ENCODE measurements around the gene RBPMS2. TPM values are rescaled to one million over a fixed set of nuclear protein-coding genes. Genes with fewer than 3 reads are reported as not detected.

Gene RBPMS2
- 2.6 and 6.5 TPM in 2 replicates for polyA plus RNA-seq (2012; rRNA removed)
- 5.5 and 6.3 TPM in 2 replicates for polyA plus RNA-seq (2012; cell fraction: cytosol; rRNA removed)
- polyA plus RNA-seq (2012; cell fraction: nucleus; rRNA removed): 6.1 and 7.1 TPM in 2 replicates

- CTCF ChIA-PET: interaction anchor here (2.5 kb wide), 1 partner anchor 34 kb away, joined by 13 read pairs; no protein-coding TSS in a partner anchor
- H3K9ac ChIP-seq: peak within 1 kb of the TSS; percentile 81
- 12% methylated on average over 13 of the region's 90 CpGs for WGBS (ENCODE audit: low lambda C conversion rate)
- peak within 1 kb of the TSS; percentile 96 for H2AFZ ChIP-seq (ENCODE audit: low read depth)
- peak within 1 kb of the TSS; percentile 91 for H3K4me2 ChIP-seq
- TF ChIP-seq USF2 (IDR thresholded peaks at IDR 0.05; ENCODE audit: borderline replicate concordance, low read depth, low read length) (no peak), EZH2phosphoT487 (IDR thresholded peaks at IDR 0.05; ENCODE audit: borderline replicate concordance, low read depth) (no peak), RXRA (IDR thresholded peaks at IDR 0.05; ENCODE audit: borderline replicate concordance, low read depth) (0 out of 2 replicates have a peak, but pooled peaks have one; percentile 19), CHD2 (IDR thresholded peaks at IDR 0.05; ENCODE audit: low read length, partially characterized antibody) (no peak), FOSL2 (IDR thresholded peaks at IDR 0.05; ENCODE audit: borderline replicate concordance, low read depth) (no peak)
- H3K36me3 ChIP-seq (replicated peaks in 1 of 2; ENCODE audit: control insufficient read depth in 1 of 2, insufficient read depth in 2 of 2, low read length in 1 of 2): no peaks in the 10 kb centered on the region
- H3K4me3 ChIP-seq (ENCODE audit: low read depth in 2 of 2, low read length in 1 of 2): peak within 1 kb of the TSS; percentile 67 to 87
- H3K27ac ChIP-seq (ENCODE audit: low read depth in 2 of 2, low read length in 1 of 2): peak within 1 kb of the TSS; percentile 18 to 56; a peak in 1 of 4 replicates
- peaks cover 4 to 10% of the 10 kb centered on the region in 2 experiments; a peak in 1 of 4 replicates for H3K4me1 ChIP-seq (ENCODE audit: control insufficient read depth in 1 of 2, insufficient read depth in 2 of 2, low read depth in 1 of 2, low read length in 1 of 2)
- no peaks in the 10 kb centered on the region for H3K27me3 ChIP-seq (ENCODE audit: insufficient read depth)
- DNase-seq: peak; percentile 90
- no peaks in the 10 kb centered on the region for H3K9me3 ChIP-seq
- no peaks in the 10 kb centered on the region for H3F3A ChIP-seq (replicated peaks; ENCODE audit: insufficient read depth)
- H3K9me2 ChIP-seq: no peaks in the 10 kb centered on the region
- no peaks in the 10 kb centered on the region for H4K20me1 ChIP-seq (ENCODE audit: insufficient read depth)
- no peaks in the 10 kb centered on the region for H3K79me2 ChIP-seq (ENCODE audit: insufficient read depth)
- POLR2A ChIA-PET: no interaction called here
Measured at GRCh38 chr15:64775551-64776401, at the start of gene RBPMS2. Gene RBPMS2 (minus strand): TSS chr15:64775589. CDS start chr15:64775319, 270 bp downstream.

DNA sequence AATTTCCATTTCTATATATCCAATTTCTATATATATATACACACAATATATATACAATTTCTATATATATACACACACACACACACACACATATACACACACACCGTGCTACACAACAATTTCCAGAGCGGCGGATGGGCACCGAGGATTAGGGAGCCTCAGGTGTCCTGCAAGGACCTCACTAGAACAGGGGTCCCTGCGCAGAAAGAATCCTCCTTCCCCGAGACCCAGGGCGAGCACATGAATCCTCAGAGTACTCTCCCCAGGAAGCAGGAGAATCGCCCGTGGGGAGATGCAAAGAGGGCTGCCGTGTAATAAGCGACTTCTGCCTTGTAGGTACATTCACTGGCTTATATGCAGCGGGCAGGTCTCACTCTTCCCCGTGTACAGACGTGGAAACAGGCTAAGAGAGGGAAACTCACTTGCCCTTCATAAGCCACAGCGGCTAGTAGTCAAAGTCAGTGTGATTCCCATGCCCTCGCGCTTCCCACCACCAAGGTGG is 49.6 kb upstream of the RBPMS2 start:
- 5% methylated on average over 17 of the region's 17 CpGs for WGBS (ENCODE audit: low lambda C conversion rate)
- CTCF ChIA-PET: interaction anchor here (0.8 to 1.0 kb wide), 2 partner anchors 12 to 94 kb away, joined by 3 read pairs; no protein-coding TSS in a partner anchor
- peak overlapping the region; percentile 75 for H3K9ac ChIP-seq
- no peak for TF ChIP-seq EP300 (IDR thresholded peaks at IDR 0.05; ENCODE audit: borderline replicate concordance in 1 of 2, low read depth in 1 of 2, low read length in 1 of 2)
- TF ChIP-seq RXRA (IDR thresholded peaks at IDR 0.05; ENCODE audit: borderline replicate concordance, low read depth): no peak
- no peak for TF ChIP-seq YY1 (IDR thresholded peaks at IDR 0.05; ENCODE audit: low read depth)
- TF ChIP-seq SIN3A (IDR thresholded peaks at IDR 0.05; ENCODE audit: borderline replicate concordance, low read depth, low read length): no peak
- TF ChIP-seq, protein P1, sequence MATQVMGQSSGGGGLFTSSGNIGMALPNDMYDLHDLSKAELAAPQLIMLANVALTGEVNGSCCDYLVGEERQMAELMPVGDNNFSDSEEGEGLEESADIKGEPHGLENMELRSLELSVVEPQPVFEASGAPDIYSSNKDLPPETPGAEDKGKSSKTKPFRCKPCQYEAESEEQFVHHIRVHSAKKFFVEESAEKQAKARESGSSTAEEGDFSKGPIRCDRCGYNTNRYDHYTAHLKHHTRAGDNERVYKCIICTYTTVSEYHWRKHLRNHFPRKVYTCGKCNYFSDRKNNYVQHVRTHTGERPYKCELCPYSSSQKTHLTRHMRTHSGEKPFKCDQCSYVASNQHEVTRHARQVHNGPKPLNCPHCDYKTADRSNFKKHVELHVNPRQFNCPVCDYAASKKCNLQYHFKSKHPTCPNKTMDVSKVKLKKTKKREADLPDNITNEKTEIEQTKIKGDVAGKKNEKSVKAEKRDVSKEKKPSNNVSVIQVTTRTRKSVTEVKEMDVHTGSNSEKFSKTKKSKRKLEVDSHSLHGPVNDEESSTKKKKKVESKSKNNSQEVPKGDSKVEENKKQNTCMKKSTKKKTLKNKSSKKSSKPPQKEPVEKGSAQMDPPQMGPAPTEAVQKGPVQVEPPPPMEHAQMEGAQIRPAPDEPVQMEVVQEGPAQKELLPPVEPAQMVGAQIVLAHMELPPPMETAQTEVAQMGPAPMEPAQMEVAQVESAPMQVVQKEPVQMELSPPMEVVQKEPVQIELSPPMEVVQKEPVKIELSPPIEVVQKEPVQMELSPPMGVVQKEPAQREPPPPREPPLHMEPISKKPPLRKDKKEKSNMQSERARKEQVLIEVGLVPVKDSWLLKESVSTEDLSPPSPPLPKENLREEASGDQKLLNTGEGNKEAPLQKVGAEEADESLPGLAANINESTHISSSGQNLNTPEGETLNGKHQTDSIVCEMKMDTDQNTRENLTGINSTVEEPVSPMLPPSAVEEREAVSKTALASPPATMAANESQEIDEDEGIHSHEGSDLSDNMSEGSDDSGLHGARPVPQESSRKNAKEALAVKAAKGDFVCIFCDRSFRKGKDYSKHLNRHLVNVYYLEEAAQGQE (IDR thresholded peaks at IDR 0.05; ENCODE audit: low read depth, low read length): no peak
- TF ChIP-seq, protein P2, sequence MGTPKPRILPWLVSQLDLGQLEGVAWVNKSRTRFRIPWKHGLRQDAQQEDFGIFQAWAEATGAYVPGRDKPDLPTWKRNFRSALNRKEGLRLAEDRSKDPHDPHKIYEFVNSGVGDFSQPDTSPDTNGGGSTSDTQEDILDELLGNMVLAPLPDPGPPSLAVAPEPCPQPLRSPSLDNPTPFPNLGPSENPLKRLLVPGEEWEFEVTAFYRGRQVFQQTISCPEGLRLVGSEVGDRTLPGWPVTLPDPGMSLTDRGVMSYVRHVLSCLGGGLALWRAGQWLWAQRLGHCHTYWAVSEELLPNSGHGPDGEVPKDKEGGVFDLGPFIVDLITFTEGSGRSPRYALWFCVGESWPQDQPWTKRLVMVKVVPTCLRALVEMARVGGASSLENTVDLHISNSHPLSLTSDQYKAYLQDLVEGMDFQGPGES (IDR thresholded peaks at IDR 0.05; ENCODE audit: low read depth, low read length): no peak
- TF ChIP-seq, protein P3, sequence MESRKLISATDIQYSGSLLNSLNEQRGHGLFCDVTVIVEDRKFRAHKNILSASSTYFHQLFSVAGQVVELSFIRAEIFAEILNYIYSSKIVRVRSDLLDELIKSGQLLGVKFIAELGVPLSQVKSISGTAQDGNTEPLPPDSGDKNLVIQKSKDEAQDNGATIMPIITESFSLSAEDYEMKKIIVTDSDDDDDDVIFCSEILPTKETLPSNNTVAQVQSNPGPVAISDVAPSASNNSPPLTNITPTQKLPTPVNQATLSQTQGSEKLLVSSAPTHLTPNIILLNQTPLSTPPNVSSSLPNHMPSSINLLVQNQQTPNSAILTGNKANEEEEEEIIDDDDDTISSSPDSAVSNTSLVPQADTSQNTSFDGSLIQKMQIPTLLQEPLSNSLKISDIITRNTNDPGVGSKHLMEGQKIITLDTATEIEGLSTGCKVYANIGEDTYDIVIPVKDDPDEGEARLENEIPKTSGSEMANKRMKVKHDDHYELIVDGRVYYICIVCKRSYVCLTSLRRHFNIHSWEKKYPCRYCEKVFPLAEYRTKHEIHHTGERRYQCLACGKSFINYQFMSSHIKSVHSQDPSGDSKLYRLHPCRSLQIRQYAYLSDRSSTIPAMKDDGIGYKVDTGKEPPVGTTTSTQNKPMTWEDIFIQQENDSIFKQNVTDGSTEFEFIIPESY (IDR thresholded peaks at IDR 0.05; ENCODE audit: borderline replicate concordance, low read depth): no peak
- TF ChIP-seq USF2 (IDR thresholded peaks at IDR 0.05; ENCODE audit: borderline replicate concordance, low read depth, low read length): no peak

More for the DNA sequence above, 49.6 kb upstream of the RBPMS2 start:
- no peaks in the 10 kb centered on the region for H3K27me3 ChIP-seq (ENCODE audit: insufficient read depth)
- H3K4me3 ChIP-seq (ENCODE audit: low read depth in 2 of 2, low read length in 1 of 2): peak overlapping the region; percentile 63 to 75
- H3K27ac ChIP-seq (ENCODE audit: low read depth in 2 of 2, low read length in 1 of 2): peak overlapping the region; percentile 39 to 68
- peak; percentile 45 for DNase-seq
- H3K9me3 ChIP-seq: no peaks in the 10 kb centered on the region
- H3K9me2 ChIP-seq: no peaks in the 10 kb centered on the region
- peaks cover 17% of the 10 kb centered on the region; the same call in 1 of the 2 replicates for H3K79me2 ChIP-seq (ENCODE audit: insufficient read depth)
- peak overlapping the region; percentile 86 for H2AFZ ChIP-seq (ENCODE audit: low read depth)
- peaks cover 0 to 16% of the 10 kb centered on the region in 2 experiments; a peak in 1 of 4 replicates for H3K4me1 ChIP-seq (ENCODE audit: control insufficient read depth in 1 of 2, insufficient read depth in 2 of 2, low read depth in 1 of 2, low read length in 1 of 2)
- POLR2A ChIA-PET: interaction anchor here (0.6 to 1.8 kb wide), 6 partner anchors 9 to 165 kb away, joined by 3 to 20 read pairs (median 5); partner anchors contain the start of gene SPG21
- H4K20me1 ChIP-seq (ENCODE audit: insufficient read depth): no peaks in the 10 kb centered on the region
- no peaks in the 10 kb centered on the region for H3K36me3 ChIP-seq (replicated peaks in 1 of 2; ENCODE audit: control insufficient read depth in 1 of 2, insufficient read depth in 2 of 2, low read length in 1 of 2)
- H3F3A ChIP-seq (replicated peaks; ENCODE audit: insufficient read depth): peaks cover 2% of the 10 kb centered on the region
- H3K4me2 ChIP-seq: peak overlapping the region; percentile 98
